ENCODE data around the gene SYT17. TPM values are rescaled to one million over a fixed set of nuclear protein-coding genes. Genes with fewer than 3 reads are reported as not detected.

The SYT17 gene
- total and polyA plus RNA-seq, 2 experiments from 2014 or later = not detected

DNA sequence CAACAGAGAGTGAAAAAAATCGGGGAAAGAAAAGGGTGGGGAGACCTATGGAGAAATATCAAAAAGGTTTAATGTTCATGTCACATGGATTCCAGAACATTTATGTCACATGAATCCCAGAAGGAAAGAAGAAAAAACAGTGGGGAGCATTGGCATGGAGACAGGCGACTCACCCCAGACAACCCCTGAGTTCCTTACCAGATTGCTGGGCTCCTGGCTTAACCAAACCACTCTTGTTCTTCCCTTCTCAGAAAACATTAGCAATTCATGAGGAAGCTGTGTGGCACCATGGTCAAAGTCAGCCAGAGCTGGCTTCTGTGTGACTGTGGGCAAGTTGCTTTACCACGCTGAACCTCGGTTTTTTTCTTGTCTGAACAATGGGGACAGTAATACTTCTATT is 67.8 kb downstream of the SYT17 start:
- TF ChIP-seq EZH2phosphoT487 (IDR thresholded peaks at IDR 0.05; ENCODE audit: insufficient read depth, low read depth) = no peak
- Histone ChIP-seq H2AFZ (no peak overlapping the region), H3K27me3 (replicated peaks; ENCODE audit: insufficient read depth) (no peaks in the 10 kb centered on the region), H3F3A (ENCODE audit: insufficient read depth) (no peaks in the 10 kb centered on the region), H3K4me3 (no peak overlapping the region), H3K9me2 (ENCODE audit: insufficient read depth) (no peaks in the 10 kb centered on the region), H3K4me2 (ENCODE audit: unreplicated experiment) (no peak overlapping the region), H3K4me1 (ENCODE audit: insufficient read depth) (no peaks in the 10 kb centered on the region), H3K9me3 (ENCODE audit: low read depth) (no peaks in the 10 kb centered on the region), H3K27ac (no peak overlapping the region), H3K9ac (no peak overlapping the region), H3K79me2 (ENCODE audit: insufficient read depth) (no peaks in the 10 kb centered on the region), H4K20me1 (ENCODE audit: insufficient read depth) (no peaks in the 10 kb centered on the region), H3K36me3 (ENCODE audit: low read depth) (no peaks in the 10 kb centered on the region)
- in situ Hi-C loops (cut with MboI) = no loop called here
- 50 to 56% methylated on average over 4 of the region's 4 CpGs for WGBS, 2 experiments (ENCODE audit: low coverage in 1 of 2, low lambda C conversion rate in 2 of 2, missing lambda C conversion rate in 2 of 2)
- no peak for DNase-seq

DNA sequence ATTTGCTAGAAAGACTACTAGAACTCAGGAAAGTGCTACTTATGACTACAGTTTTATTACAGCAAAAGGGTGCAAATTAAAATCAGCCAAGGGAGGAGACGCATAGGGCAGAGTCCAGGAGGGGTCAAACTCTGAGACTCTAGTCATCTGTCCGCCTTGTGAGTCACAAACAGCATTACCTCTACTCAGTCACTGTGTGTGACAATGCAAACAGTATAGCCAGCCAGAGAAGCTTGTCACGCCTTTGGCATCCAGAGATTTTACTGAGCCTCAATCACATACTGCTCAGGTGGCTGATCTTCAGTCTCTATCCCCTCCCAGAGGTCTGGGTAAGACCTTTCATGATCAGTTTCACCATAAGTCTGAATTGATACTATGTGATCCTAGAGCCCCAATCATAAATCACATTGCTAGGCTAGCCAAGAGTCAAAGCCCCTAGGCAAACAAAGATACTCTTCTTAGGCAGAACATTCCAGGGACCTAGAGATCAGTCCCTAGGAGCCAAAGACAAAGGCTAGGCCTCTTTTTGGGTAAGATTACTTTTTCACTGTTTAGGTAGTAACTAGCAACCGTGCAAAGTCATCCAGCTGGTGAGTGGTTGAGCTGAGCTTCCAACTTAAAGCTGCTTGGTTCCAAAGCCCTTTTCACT is 68.6 kb downstream of the SYT17 start:
- Histone ChIP-seq H3K27me3 (replicated peaks; ENCODE audit: insufficient read depth) (no peaks in the 10 kb centered on the region), H3K36me3 (ENCODE audit: low read depth) (no peaks in the 10 kb centered on the region), H3K79me2 (ENCODE audit: insufficient read depth) (no peaks in the 10 kb centered on the region), H4K20me1 (ENCODE audit: insufficient read depth) (no peaks in the 10 kb centered on the region), H3K4me1 (ENCODE audit: insufficient read depth) (no peaks in the 10 kb centered on the region), H3K4me2 (ENCODE audit: unreplicated experiment) (no peak overlapping the region), H3K9me3 (ENCODE audit: low read depth) (no peaks in the 10 kb centered on the region), H3K4me3 (no peak overlapping the region), H3F3A (ENCODE audit: insufficient read depth) (no peaks in the 10 kb centered on the region), H3K27ac (no peak overlapping the region), H2AFZ (no peak overlapping the region), H3K9ac (no peak overlapping the region), H3K9me2 (ENCODE audit: insufficient read depth) (no peaks in the 10 kb centered on the region)
- in situ Hi-C loops (cut with MboI) = no loop called here
- WGBS, 2 experiments (ENCODE audit: low coverage in 1 of 2, low lambda C conversion rate in 2 of 2, missing lambda C conversion rate in 2 of 2) = 18 to 31% methylated on average over 4 of the region's 4 CpGs
- no peak for DNase-seq
- no peak for TF ChIP-seq EZH2 (IDR thresholded peaks at IDR 0.05; ENCODE audit: insufficient read depth, poor library complexity, severe bottlenecking)
- TF ChIP-seq EZH2phosphoT487 (IDR thresholded peaks at IDR 0.05; ENCODE audit: insufficient read depth, low read depth) = no peak

GRCh38 chr16:19238406-19238805 is 70.4 kb downstream of the SYT17 start:
- TF ChIP-seq EZH2phosphoT487 (IDR thresholded peaks at IDR 0.05; ENCODE audit: insufficient read depth, low read depth) = no peak
- TF ChIP-seq EZH2 (IDR thresholded peaks at IDR 0.05; ENCODE audit: insufficient read depth, poor library complexity, severe bottlenecking) = no peak
- no peak overlapping the region for H3K4me3 ChIP-seq
- no peaks in the 10 kb centered on the region for H3K27me3 ChIP-seq (replicated peaks; ENCODE audit: insufficient read depth)
- H3K27ac ChIP-seq = no peak overlapping the region
- H3K4me1 ChIP-seq (ENCODE audit: insufficient read depth) = no peaks in the 10 kb centered on the region
- 38 to 50% methylated on average over 4 of the region's 4 CpGs for WGBS, 2 experiments (ENCODE audit: low coverage in 1 of 2, low lambda C conversion rate in 2 of 2, missing lambda C conversion rate in 2 of 2)
- H3K79me2 ChIP-seq (ENCODE audit: insufficient read depth) = no peaks in the 10 kb centered on the region
- in situ Hi-C loops (cut with MboI) = no loop called here
- H3K9me2 ChIP-seq (ENCODE audit: insufficient read depth) = no peaks in the 10 kb centered on the region
- H3K4me2 ChIP-seq (ENCODE audit: unreplicated experiment) = no peak overlapping the region
- H3K9ac ChIP-seq = no peak overlapping the region
- no peaks in the 10 kb centered on the region for H3K36me3 ChIP-seq (ENCODE audit: low read depth)
- DNase-seq = no peak
- no peaks in the 10 kb centered on the region for H4K20me1 ChIP-seq (ENCODE audit: insufficient read depth)
- no peaks in the 10 kb centered on the region for H3F3A ChIP-seq (ENCODE audit: insufficient read depth)
- H3K9me3 ChIP-seq (ENCODE audit: low read depth) = no peaks in the 10 kb centered on the region
- H2AFZ ChIP-seq = no peak overlapping the region

GRCh38 chr16:19239511-19240155 is 71.6 kb downstream of the SYT17 start:
- no peaks in the 10 kb centered on the region for H4K20me1 ChIP-seq (ENCODE audit: insufficient read depth)
- H3K79me2 ChIP-seq (ENCODE audit: insufficient read depth) = no peaks in the 10 kb centered on the region
- H3K9me2 ChIP-seq (ENCODE audit: insufficient read depth) = no peaks in the 10 kb centered on the region
- in situ Hi-C loops (cut with MboI) = no loop called here
- DNase-seq = no peak
- H3K9ac ChIP-seq = no peak overlapping the region
- TF ChIP-seq EZH2 (IDR thresholded peaks at IDR 0.05; ENCODE audit: insufficient read depth, poor library complexity, severe bottlenecking) (no peak), EZH2phosphoT487 (IDR thresholded peaks at IDR 0.05; ENCODE audit: insufficient read depth, low read depth) (no peak)
- no peak overlapping the region for H3K4me2 ChIP-seq (ENCODE audit: unreplicated experiment)
- H3K36me3 ChIP-seq (ENCODE audit: low read depth) = no peaks in the 10 kb centered on the region
- no peaks in the 10 kb centered on the region for H3F3A ChIP-seq (ENCODE audit: insufficient read depth)
- H3K4me3 ChIP-seq = no peak overlapping the region
- no peak overlapping the region for H2AFZ ChIP-seq
- H3K9me3 ChIP-seq (ENCODE audit: low read depth) = no peaks in the 10 kb centered on the region
- no peaks in the 10 kb centered on the region for H3K27me3 ChIP-seq (replicated peaks; ENCODE audit: insufficient read depth)
- WGBS, 2 experiments (ENCODE audit: low coverage in 1 of 2, low lambda C conversion rate in 2 of 2, missing lambda C conversion rate in 2 of 2) = 66 to 75% methylated on average over 13 of the region's 13 CpGs
- H3K4me1 ChIP-seq (ENCODE audit: insufficient read depth) = no peaks in the 10 kb centered on the region
- H3K27ac ChIP-seq = no peak overlapping the region
